Omental fat pad (tissue), 4 donors: ENCODE measurements around the gene HIRIP3. TPM values are rescaled to one million over a fixed set of nuclear protein-coding genes. Genes with fewer than 3 reads are reported as not detected.
"Not testable (repeated sequence)": the region's sequence is repeated elsewhere in the genome, so short reads cannot be mapped to it uniquely, and the experiment has no call there.

ENCODE experiments used
- ATAC-seq: fragments of 150-250 bp; one replicate; pipeline ENCODE4 v1.9.1; 2016; ENCODE audit warnings: mild to moderate bottlenecking, moderate library complexity; ENCODE audit not compliant: low FRiP score
- DNase-seq: peaks from one replicate; pipeline ENCODE4 v3.0.0-alpha.2; 2019; ENCODE audit warnings: low spot score
- CTCF ChIP-seq, 3 donors: fragments of 450-650 bp; IDR thresholded peaks; one replicate each; pipeline ENCODE4 v1.5.1; 2016 to 2017; ENCODE audit warnings: antibody characterized with exemption in 3 of 3, mild to moderate bottlenecking in 3 of 3, moderate library complexity in 2 of 3
- total RNA-seq, 4 donors: library from RNA; depleted of rRNA; stranded (reverse); fragments of >200 nt; gene quantifications; one replicate each; pipeline ENCODE4 v1.1.0, GENCODE V29; 2016

The HIRIP3 gene
- total RNA-seq, 4 donors from 2014 or later, result 5.6 to 22.2 (median 9.8) TPM

- TF ChIP-seq CTCF (IDR thresholded peaks at IDR 0.05), result no peak
- ATAC-seq (no peak), DNase-seq (no peak)
Measured at GRCh38 chr16:30025156-30025555, 29.7 kb upstream of the HIRIP3 start.

- TF ChIP-seq CTCF (IDR thresholded peaks at IDR 0.05), result no peak
- ATAC-seq (no peak), DNase-seq (no peak)
Measured at GRCh38 chr16:30024451-30024850, 29.0 kb upstream of the HIRIP3 start.

GRCh38 chr16:30023586-30023985 is 28.2 kb upstream of the HIRIP3 start:
- DNase-seq (no peak), ATAC-seq (no peak)
- no peak for TF ChIP-seq CTCF (IDR thresholded peaks at IDR 0.05)

GRCh38 chr16:30022887-30023286 is 27.5 kb upstream of the HIRIP3 start, which contains the start of gene C16orf92:
C16orf92 (plus strand) TSS chr16:30023198; CDS start chr16:30023341, 143 bp downstream.
- TF ChIP-seq CTCF (IDR thresholded peaks at IDR 0.05), result no peak
- DNase-seq, result no peak
- no peak for ATAC-seq

GRCh38 chr16:30018731-30019158 is 23.3 kb upstream of the HIRIP3 start:
- DNase-seq (no peak), ATAC-seq (no peak)
- no peak for TF ChIP-seq CTCF (IDR thresholded peaks at IDR 0.05)

GRCh38 chr16:30017937-30018336 is 22.5 kb upstream of the HIRIP3 start:
- not testable (repeated sequence) for DNase-seq, ATAC-seq

GRCh38 chr16:30017277-30017656 is 21.9 kb upstream of the HIRIP3 start:
- no peak for DNase-seq
- TF ChIP-seq CTCF (IDR thresholded peaks at IDR 0.05), result no peak
- no peak for ATAC-seq
